Ishikawa (cell line): ENCODE measurements around the gene CCDC86.

Source experiments
- CEBPB ChIP-seq: IDR thresholded peaks from 2 replicates; pipeline ENCODE4 v1.6.1; 2012
- CREB1 ChIP-seq: IDR thresholded peaks from 2 replicates; pipeline ENCODE4 v1.6.1; 2012; ENCODE audit warnings: low read depth
- EP300 ChIP-seq: IDR thresholded peaks from 2 replicates; pipeline ENCODE4 v1.6.1; 2012; ENCODE audit warnings: borderline replicate concordance
- NFIC ChIP-seq: IDR thresholded peaks from 2 replicates; pipeline ENCODE4 v1.6.1; 2012
- RAD21 ChIP-seq: IDR thresholded peaks from 2 replicates; pipeline ENCODE4 v1.6.1; 2012; ENCODE audit warnings: low read depth
- TAF1 ChIP-seq: IDR thresholded peaks from 2 replicates; pipeline ENCODE4 v1.6.1; 2012; ENCODE audit warnings: low read depth, mild to moderate bottlenecking
- TCF12 ChIP-seq: IDR thresholded peaks from 2 replicates; pipeline ENCODE4 v1.6.1; 2012; ENCODE audit warnings: low read depth
- TEAD4 ChIP-seq: IDR thresholded peaks from 2 replicates; pipeline ENCODE4 v1.6.1; 2012
- YY1 ChIP-seq: IDR thresholded peaks from 2 replicates; pipeline ENCODE4 v1.6.1; 2012; ENCODE audit warnings: low read depth
- TF ChIP-seq, protein P1 (sequence below): IDR thresholded peaks from 2 replicates; pipeline ENCODE4 v1.6.1; 2012; ENCODE audit warnings: low read depth, mild to moderate bottlenecking
- TF ChIP-seq, protein P2 (sequence below): IDR thresholded peaks from 2 replicates; pipeline ENCODE4 v1.6.1; 2012
- TF ChIP-seq, protein P3 (sequence below): IDR thresholded peaks from 2 replicates; pipeline ENCODE4 v1.6.1; 2012

DNA sequence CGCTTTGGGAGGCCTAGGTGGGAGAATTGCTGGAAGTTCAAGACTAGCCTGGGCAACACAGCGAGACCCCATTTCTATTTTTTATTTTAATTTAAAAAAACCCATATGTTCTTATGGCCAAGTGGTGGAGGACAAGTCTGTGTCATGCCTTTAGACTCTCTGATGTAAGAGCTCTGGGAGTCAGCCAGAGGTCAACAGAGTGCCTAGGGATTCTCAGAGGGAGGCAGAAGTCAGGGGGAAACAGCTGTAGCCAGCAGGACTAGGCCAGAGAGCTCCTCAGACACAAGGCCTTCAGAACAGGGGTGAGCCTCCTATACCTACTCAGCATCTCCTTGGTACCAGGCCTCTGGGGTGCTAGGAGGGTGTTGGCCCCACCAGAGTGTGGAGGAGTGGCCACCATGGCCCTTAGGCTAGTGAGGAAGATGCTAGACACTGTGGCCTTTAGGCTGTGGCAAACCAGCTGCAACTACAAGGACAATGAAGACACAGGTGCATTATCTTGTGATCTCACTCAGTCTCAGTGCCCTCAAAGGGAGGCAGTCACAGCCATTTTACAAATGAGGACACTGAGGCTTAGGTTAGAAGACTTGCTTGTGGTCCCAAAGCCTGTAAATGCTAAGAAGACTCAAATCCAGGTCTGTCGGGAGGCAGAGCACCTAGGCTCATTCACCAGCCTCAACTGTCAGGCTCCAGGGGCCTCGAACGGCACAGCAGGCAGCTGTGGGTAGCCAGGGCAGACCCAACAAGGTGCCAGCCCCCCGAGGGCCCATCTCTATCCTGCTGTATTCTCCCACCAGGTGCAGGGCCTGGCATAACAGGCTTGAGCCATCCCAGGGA lies 30.4 kb downstream of the CCDC86 start:
- TF ChIP-seq, protein P1, sequence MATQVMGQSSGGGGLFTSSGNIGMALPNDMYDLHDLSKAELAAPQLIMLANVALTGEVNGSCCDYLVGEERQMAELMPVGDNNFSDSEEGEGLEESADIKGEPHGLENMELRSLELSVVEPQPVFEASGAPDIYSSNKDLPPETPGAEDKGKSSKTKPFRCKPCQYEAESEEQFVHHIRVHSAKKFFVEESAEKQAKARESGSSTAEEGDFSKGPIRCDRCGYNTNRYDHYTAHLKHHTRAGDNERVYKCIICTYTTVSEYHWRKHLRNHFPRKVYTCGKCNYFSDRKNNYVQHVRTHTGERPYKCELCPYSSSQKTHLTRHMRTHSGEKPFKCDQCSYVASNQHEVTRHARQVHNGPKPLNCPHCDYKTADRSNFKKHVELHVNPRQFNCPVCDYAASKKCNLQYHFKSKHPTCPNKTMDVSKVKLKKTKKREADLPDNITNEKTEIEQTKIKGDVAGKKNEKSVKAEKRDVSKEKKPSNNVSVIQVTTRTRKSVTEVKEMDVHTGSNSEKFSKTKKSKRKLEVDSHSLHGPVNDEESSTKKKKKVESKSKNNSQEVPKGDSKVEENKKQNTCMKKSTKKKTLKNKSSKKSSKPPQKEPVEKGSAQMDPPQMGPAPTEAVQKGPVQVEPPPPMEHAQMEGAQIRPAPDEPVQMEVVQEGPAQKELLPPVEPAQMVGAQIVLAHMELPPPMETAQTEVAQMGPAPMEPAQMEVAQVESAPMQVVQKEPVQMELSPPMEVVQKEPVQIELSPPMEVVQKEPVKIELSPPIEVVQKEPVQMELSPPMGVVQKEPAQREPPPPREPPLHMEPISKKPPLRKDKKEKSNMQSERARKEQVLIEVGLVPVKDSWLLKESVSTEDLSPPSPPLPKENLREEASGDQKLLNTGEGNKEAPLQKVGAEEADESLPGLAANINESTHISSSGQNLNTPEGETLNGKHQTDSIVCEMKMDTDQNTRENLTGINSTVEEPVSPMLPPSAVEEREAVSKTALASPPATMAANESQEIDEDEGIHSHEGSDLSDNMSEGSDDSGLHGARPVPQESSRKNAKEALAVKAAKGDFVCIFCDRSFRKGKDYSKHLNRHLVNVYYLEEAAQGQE = no peak
- no peak for TF ChIP-seq TAF1
- no peak for TF ChIP-seq YY1
- TF ChIP-seq, protein P2, sequence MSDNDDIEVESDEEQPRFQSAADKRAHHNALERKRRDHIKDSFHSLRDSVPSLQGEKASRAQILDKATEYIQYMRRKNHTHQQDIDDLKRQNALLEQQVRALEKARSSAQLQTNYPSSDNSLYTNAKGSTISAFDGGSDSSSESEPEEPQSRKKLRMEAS = no peak
- no peak for TF ChIP-seq CEBPB
- TF ChIP-seq RAD21 = no peak
- no peak for TF ChIP-seq TEAD4
- TF ChIP-seq NFIC = no peak
- TF ChIP-seq TCF12 = no peak
- TF ChIP-seq, protein P3, sequence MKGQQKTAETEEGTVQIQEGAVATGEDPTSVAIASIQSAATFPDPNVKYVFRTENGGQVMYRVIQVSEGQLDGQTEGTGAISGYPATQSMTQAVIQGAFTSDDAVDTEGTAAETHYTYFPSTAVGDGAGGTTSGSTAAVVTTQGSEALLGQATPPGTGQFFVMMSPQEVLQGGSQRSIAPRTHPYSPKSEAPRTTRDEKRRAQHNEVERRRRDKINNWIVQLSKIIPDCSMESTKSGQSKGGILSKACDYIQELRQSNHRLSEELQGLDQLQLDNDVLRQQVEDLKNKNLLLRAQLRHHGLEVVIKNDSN = no peak
- no peak for TF ChIP-seq EP300
- no peak for TF ChIP-seq CREB1
